HG03432 (cell line): ENCODE results near the gene NTNG1.
A peak's percentile ranks its signal among the peaks of the same experiment; 100 is the strongest.

ENCODE experiments used
- ATAC-seq: cut with Tn5 transposase; IDR thresholded peaks from one replicate; pipeline ENCODE4 v1.9.1; 2021; ENCODE audit warnings: mild to moderate bottlenecking, moderate library complexity; ENCODE audit not compliant: unreplicated experiment

NTNG1 gene

DNA sequence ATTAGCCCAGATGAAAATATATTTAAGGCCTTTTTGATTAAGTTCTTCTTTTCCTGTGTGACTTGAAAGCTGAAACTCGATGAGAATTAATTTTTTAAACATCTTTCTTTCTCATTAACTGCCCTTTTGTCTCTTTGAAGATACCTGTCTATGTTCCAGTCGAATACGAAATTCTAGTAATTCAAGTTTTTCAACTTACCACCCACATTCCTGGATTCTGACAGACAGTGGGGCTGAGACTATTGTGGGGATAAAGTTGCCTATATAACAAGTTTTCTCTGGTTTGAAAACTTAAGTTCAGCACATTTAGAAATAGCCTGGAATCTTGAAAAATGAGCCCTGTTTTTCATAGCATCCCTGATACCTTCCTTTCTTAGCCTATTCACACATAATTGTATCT, 114.6 kb downstream of the NTNG1 start:
- no peak for ATAC-seq

DNA sequence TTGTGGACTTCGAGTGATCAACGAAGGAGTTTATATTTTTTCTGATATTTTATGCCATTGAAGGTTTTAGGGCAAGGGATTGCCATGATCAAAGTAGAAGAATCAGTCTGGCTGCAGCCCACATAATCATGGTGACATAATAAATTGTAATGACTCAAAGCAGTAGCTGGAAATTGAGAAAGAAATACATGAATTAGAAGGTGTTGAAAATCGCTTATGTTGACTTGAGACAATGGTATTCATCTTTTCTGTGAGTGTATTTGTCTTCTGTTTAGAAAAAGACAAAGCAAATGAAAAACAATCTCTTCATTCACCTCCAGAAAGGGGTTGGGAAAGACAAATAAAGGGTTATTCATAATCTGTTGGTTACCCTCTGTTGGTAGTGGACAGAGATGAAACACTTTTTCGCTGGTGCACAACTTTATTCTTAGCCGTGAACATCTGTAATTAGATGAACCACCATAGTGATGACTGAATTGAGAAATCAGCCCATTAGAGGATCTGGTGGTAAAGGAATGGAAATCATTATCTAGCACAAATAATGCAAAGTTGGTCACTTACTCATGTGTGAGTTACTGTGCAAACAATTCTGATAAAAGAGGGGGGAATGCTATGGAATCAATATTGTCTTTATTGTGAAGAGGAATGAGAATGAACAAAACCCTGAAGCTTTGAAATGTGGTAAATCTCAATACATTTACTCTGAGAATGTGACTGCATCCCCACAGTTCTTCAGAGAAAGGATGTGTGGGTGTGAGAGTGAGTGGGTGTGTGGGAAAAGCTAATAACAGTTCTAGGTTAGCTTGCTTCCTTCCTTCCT, 121.8 kb downstream of the NTNG1 start:
- no peak for ATAC-seq

DNA sequence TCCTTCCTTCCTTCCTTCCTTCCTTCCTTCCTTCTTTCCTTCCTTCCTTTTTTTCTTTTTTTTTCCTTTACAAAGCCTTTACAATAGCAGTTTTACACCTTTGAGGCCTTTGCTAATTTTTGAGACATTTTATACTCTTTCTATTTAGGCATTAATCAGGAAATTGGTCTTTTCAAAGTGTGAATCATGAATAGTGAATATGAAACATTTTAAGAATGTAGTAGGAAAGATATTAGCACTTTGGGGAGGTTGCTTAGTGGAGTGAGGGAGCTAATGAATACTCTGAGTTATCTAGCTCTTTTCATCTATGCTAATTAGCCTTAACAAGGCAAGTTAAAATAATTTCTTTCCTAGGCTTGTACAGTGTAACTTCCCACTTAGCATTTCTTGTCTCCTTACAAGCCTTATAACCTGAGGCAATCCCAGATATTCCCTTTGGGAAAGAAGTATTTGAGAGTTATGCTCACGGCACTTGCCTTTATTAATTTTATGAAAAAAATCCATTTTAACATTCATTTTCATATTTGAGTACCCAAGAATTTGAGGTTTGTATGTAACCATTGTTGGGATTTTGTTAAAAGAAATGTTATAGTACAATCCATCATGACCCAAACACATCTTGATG, 122.6 kb downstream of the NTNG1 start:
- ATAC-seq, result no peak

DNA sequence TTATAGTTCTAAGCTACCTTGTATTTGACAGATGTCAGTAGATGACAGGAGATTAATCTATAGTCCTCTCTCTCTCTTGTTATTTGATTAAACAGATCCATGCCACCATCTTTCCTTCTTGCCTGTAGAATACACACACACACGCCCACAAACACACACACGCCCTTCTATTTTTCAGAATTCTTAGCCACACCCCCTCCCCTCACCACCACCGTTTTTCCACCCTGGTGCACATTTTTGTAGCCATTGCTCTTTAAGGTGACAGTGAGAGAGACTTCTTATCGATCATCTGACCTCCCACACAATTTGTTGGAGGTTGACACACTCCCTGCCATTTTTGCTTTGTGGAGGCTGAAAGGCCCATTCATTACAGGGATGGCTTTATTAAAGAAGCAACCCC, 123.2 kb downstream of the NTNG1 start:
- ATAC-seq, result no peak

DNA sequence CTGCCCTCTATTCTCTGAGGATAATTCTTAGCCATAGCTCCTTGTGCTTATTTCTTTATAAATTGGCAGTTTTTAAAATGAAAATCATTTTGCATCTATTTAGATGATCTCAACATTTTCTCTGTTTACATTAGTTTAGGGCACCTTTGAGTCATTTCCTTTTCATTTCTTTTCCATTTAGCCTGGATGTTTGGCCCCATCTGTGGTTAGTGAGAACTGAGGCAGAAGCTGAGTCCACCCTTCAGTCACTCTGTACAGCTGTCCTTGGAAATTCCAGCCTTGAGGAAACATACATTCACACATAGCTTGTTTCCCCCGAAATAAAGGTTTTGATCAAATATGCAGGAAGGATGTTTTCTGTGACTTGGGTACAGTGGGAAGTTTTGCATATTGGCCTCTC, 123.7 kb downstream of the NTNG1 start:
- ATAC-seq, result no peak

DNA sequence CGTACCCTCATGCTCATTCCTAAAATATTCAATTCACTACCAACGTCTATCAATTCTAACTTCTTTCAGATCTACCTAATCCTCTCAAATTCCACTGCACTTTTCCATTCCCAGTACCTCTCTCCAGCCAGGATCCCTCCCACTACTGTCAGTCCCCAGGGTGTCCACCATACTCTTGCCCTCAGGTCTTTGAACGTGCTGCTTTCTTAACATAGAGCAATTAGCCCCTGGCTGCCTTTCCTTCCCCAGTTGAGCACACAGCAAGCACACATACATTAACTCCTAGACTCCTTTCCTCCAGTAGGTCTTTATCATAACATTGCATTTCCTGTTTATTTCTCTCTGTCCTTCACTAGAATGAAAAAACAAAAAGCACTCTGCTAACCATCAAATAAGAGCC, 126.7 kb downstream of the NTNG1 start:
- no peak for ATAC-seq

DNA sequence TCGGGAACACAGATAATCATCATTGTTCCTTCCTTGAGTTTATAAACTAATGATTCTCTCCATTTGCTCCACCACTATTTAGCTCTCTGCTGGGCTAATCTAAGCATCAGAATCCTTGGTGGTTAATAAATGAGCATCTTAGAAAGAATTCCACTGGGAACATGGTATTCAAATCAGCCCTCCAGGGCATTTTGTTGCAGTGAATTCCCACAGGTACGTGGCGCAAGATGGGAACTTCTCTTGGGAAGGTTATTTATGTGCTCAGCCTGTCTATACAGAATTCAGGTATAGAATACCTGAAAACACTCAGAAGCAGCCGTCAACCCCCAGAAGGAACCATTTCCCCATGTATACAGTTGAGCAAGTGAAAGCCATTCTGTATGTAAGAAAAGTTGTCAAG, 131.5 kb downstream of the NTNG1 start:
- no peak for ATAC-seq

DNA sequence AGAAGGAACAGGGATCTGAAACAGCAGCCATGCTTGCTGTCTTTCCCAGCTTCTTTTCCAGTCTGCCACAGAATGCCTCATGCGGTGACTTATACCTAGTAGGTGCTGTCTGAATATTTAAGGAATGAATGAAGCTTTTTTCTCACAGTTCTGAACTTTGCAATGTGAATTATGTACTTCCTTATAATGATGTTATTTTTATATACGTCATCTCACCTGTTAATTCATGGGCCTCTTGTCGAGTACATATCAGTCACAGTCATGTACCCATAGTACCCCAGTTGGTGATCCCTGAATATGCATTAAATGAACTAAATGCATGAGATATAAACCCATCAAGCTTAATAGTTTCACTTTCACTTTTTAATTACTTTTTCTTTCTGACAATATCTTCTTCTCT, 132.7 kb downstream of the NTNG1 start:
- ATAC-seq, result no peak

DNA sequence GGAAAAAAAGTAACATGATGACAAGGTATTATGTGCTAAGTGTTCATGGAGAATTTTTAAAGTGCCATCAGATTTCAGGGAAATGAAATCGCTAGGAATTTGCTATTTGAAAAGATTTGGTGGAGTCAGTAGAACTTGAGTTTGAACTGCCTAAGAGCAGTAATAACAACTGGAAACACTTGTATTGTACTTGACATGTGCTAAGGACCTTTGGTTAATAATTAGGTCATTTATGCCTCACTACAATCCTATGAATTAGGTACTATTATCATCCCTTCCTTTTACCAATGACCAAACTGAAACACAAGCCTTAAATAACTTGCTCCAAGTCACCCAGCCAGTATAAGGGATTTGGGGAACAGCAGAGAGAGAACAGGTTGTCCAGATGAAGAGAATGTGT, 133.4 kb downstream of the NTNG1 start:
- ATAC-seq, result no peak

DNA sequence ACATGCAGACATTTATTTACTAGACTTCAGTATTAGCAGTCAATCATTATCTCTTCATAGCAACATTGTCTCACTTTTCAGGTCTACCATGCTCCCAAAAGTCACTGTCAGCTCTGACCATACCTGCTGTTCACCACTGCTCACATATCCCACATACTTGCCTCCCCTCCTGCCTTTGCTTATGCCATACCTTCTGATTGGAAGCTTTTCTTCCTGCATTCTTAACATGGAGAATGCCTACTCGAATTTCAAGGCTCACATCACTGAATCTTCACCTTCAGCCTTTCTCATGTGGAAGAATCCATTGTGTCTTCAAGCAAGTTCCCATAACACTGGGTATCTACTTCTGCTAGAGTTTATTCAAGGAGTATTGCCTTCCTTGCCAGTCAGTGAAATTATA, 135.4 kb downstream of the NTNG1 start:
- no peak for ATAC-seq

DNA sequence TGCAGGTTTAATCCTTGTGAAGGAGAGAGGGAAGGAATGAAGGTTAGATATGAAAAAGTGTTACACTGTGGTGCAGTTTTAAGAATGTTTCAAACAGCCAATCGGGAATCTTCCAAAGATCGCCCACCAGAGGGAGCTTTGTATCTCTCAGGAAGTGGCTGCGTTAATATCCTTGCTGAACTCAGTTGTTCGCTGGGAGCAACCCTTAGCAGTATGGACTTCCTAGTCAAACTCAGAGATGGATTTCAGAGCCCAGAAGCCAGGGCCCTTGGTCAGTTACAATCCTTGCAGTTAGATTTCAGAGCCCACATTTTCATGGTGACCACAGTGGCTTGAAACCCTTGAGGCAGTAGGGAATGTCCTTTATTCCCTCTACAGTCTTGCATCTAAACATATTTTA, 136.2 kb downstream of the NTNG1 start:
- peak; percentile 65 for ATAC-seq

DNA sequence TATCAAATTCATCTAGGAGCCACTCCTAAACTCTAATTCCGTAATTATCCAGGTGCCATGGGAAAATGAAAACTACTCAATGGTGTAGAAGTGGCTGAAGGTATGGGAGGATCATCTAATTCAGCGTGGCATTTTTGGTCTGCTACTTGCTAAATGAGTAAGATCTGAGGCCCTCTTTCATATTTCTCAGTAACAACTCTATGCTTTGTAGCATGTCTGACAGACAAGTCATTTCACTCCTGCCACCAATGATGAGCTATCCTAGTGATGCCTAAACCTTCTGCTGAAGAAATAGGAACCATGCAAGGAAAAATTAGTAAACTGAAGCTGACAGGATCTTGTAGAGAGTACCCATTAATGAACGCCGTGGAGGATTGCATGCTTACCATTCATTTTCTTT, 145.3 kb downstream of the NTNG1 start:
- no peak for ATAC-seq

DNA sequence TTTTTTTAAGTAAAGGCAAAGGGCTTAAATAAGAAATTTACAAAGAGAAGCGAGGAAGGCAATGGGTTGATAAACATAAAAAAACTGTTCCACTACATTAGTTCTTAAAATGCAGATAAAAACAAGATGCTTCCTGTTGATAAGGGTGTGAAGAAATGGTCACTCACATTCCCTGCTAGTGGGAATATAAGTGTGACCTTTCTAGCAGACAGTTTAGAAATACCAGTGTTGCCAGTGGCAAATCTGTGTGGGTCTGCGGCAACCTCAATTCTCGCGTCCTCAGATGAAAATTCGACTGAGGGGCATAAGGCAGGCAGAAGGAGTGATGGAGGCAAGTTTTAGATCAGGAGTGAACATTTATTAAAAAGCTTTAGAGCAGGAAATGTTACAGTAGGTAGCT, 151.1 kb downstream of the NTNG1 start:
- ATAC-seq, result no peak

DNA sequence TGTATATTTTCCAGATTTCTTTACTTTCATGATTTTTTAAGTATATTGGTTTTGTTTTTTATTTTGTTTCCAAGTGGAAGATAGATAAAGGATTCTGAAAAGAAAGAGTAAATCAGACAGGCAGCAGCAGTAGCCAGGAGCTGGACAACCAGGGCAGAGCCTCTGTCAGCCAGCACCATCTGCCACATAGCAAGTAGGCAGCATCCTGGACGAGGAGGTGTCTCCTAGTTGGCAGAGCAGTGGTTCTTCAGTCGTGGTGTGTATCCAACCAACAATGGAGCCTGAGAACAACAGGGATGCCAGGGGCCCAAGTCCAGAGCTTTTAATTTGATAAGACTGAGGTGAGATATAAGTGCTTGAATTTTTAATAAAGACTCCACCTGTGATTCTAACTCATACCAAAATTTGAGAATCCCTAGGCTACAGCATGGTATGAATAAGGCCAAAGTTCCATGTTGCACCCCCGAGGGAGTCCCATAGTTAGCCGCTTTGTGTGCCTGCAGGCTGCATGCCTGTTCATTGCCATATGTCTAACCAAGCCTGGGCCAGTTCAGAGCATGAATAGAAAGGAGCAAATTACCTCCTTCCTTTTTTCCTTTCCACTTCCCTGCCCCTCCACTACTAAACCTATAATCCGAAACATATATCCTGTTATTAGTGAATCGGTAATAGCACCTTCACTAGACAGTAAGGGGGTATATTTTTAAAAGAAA, 153.2 kb downstream of the NTNG1 start:
- no peak for ATAC-seq

DNA sequence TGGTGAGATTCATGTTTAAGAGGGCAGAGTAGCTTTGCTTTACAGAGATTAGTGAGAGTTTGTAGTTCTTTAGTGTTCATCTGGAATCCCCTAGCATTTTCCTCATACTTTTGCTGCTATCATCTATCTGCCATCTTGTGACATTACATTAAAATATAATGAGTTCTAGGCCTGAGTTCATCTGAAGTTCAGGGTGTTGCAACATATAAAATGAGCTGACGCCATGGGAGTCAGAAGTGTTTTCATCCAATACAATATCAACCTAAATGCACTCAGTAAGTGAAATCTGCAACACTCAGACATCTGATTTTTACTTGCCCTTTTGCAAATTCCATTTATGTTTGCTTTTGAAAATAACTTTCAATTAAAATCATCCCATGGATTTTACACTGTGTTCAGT, 153.8 kb downstream of the NTNG1 start:
- no peak for ATAC-seq

DNA sequence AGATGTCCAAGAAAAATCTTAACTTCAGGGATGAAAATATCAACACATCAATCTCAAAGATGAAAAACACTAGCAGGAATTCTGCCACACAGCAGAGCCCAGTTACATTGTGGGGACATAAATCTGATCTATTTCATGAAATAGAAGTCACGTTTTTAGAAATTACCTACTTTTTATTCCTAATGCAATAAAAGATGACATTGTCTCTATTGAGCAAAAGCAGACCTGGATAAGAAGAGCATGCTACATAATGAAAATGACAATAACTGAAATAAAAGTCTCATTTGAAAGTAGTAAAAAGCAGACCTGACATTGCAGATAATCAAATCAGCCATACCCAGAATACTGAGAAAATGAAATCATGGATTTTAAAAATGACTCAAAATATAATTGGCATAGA, 156.8 kb downstream of the NTNG1 start:
- ATAC-seq, result no peak

DNA sequence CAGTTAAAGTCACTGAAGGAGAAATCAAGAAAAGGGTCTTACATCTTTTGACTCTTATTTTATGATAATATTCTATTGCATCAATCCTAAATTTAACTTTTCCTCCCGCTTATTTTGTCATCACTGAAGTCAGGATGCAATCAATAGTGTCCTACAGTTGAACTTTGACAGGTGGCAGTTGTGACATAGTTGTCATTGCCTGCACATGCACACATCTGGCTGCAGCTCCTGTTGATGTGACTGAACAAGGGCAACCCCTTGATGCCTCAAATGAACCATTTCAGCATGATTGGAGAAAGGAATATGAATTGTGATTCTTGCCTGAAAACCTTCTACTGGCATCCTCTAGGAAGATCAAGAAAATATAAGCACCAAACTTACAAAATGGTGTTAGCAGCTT, 157.7 kb downstream of the NTNG1 start:
- no peak for ATAC-seq

DNA sequence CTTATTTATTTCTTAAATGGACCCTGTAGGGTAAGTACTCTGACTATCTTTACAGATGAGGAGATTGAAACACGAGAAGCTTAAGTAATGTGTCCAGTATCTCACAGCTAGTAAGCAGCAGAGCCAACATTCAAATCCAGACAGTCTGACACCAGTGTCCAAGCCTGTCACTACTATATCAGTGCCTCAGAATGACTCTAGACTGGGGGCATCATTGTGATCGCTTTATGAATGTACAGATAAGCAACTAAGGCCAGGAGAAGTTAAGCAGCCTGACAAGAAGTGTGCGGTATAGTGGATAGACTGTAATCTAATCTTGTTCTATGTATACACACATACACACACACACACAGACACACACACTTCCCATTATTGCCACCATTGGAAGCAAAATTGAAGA, 158.7 kb downstream of the NTNG1 start:
- ATAC-seq, result no peak

DNA sequence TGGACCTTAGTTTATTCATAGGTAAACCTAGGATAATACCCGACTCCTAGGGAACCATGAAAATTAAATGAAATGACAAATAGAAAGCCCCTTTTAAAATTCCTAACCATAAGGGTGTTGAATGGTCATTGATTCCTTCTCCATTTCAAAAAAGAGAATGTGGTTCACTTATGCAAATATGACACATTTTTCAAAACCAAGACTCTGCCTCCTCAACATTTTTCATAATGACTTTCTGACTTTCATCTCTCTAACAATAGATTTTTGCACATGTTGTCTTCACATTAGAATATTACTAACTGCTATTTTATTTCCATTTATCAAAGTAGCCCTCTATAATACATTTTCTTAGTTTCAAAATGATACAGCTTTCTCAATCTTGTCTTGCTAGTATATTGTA, 169.1 kb downstream of the NTNG1 start:
- no peak for ATAC-seq

DNA sequence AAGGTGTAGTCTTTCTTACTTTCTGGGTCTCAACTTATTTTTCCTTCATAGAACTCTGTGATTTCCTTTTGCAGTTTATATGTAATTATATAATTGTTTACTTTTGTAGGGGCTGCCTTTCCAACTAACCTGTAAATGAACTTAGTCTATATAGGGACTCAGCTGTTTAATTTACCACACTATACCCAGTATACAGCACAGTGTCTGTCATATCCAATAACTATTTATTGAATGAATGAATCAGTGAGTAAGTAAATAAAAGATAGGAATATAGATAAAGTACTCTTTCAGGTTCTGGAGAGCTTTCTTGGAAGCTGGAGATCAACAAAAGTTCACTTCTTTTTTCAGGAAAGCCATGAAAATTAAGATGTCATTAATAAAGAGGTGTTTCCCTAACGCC, 174.8 kb downstream of the NTNG1 start:
- no peak for ATAC-seq

DNA sequence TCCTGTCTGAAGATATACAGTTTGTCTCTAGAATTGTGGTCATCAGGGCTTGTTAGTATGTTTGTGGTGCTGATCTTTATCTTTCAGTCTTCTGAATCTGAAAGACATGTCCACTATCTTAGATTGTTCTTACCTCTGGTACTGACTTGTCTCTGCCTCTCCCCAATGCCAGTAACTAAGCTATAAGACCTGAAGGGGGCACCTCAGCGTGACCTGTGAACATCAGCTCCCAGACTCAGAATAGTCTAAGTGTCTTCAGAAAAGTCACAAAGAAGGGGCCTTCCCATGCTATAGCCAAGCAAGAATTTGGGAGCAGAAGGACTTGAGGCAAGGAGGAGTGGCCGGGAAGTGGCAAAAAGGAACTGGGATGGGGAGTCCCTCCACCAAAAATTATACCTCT, 178.1 kb downstream of the NTNG1 start:
- peak; percentile 46 for ATAC-seq

DNA sequence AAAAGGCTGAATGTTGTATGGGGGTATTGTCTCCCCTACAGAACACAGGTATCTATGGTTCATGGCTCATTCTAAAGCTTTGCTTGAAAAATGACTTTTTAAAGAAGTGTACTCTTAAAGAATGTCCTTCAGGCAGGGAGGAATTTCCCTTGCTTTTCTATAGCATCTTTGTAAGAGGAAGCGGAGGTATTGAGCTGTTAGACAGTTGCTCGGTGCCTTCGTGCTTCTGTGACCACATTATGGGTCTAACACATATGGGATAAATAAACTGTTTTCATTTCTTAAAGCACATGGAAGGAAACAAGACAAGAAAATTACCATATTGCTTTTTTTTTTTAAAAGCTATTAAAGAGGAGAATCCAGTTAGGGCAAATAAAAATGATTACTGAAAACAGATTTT, 182.9 kb downstream of the NTNG1 start:
- ATAC-seq, result no peak
